ENCODE measurements around the gene UNCX. TPM values are rescaled to one million over a fixed set of nuclear protein-coding genes. Genes with fewer than 3 reads are reported as not detected.

UNCX gene
- total and polyA plus RNA-seq, 2 of the 8 experiments (the other 6 are each of a cell fraction or from before 2014, with no cell fraction given): not detected

- TF ChIP-seq ATF2 (IDR thresholded peaks at IDR 0.05; ENCODE audit: low read length) (no peak), BCL11A (IDR thresholded peaks at IDR 0.05; ENCODE audit: low read depth in 2 of 2, low read length in 2 of 2) (no peak), TAF7 (optimal IDR thresholded peaks at IDR 0.05; ENCODE audit: borderline replicate concordance, low read depth, low read length) (no peak), GTF2F1 (IDR thresholded peaks at IDR 0.05; ENCODE audit: borderline replicate concordance, low read depth, low read length) (no peak), RFX5 (IDR thresholded peaks at IDR 0.05; ENCODE audit: borderline replicate concordance, low read depth, low read length) (no peak), SIN3A (conservative IDR thresholded peaks at IDR 0.05 in 1 of 2, IDR thresholded peaks at IDR 0.05 in 1 of 2; ENCODE audit: low read depth in 1 of 2, low read length in 2 of 2) (no peak)
Measured at GRCh38 chr7:1274876-1275375, 42.3 kb downstream of the UNCX start (continued).
